Breast epithelium (tissue), 4 donors: ENCODE measurements around the gene ITIH5. TPM values are rescaled to one million over a fixed set of nuclear protein-coding genes. Genes with fewer than 3 reads are reported as not detected.

Source experiments
- DNase-seq, 2 donors: peaks; one replicate each; pipeline ENCODE4 v3.0.0-alpha.2; 2019; ENCODE audit warnings: low spot score in 2 of 2
- H3K27ac ChIP-seq, 2 donors: fragments of 200-600 bp; sonication (generic) in 1 of 2; one replicate each; pipeline ENCODE4 v1.5.1; 2016 to 2019; ENCODE audit warnings: mild to moderate bottlenecking in 1 of 2
- H3K27me3 ChIP-seq, 2 donors: fragments of 200-600 bp; sonication (generic) in 1 of 2; one replicate each; pipeline versions ENCODE4 v1.5.1 to v1.6.0; 2017 to 2019; ENCODE audit warnings: control low read depth in 1 of 2, mild to moderate bottlenecking in 1 of 2
- H3K36me3 ChIP-seq: fragments of 200-600 bp; one replicate; pipeline ENCODE4 v1.5.1; 2019
- H3K4me1 ChIP-seq, 2 donors: fragments of 200-600 bp; sonication (generic); one replicate each; pipeline ENCODE4 v1.5.1; 2016 to 2019; ENCODE audit warnings: control low read depth in 1 of 2
- H3K4me3 ChIP-seq, 3 donors: fragments of 200-600 bp; sonication (generic); 1 replicate in 2 of 3; 2 replicates in 1 of 3; pipeline ENCODE4 v1.5.1; 2016 to 2019; ENCODE audit warnings: mild to moderate bottlenecking in 3 of 3, moderate library complexity in 2 of 3
- H3K9me3 ChIP-seq, 2 donors: fragments of 200-600 bp; sonication (generic) in 1 of 2; one replicate each; pipeline ENCODE4 v1.5.1; 2016 to 2019; ENCODE audit warnings: control low read depth in 1 of 2
- POLR2A ChIP-seq: fragments of 450-650 bp; IDR thresholded peaks from one replicate; pipeline ENCODE4 v1.6.1; 2016; ENCODE audit warnings: antibody characterized with exemption, mild to moderate bottlenecking, moderate library complexity
- POLR2AphosphoS5 ChIP-seq, 3 donors: sonication (generic); formaldehyde crosslinking; IDR thresholded peaks; one replicate each; pipeline ENCODE4 v1.6.1; 2017; ENCODE audit warnings: antibody characterized with exemption in 3 of 3
- intact Hi-C: fragments of 100-400 bp; cut with DNase I; formaldehyde crosslinking; loops from one replicate; pipeline ENCODE4 v1.15.1; 2023; ENCODE audit warnings: low total_unique reads
- total RNA-seq, 3 donors: library from RNA; depleted of rRNA; stranded (reverse); fragments of >200 nt; gene quantifications; one replicate each; pipeline ENCODE4 v1.1.0, GENCODE V29; 2016
- TF ChIP-seq, protein P1 (sequence below), 3 donors: fragments of 450-650 bp; IDR thresholded peaks; one replicate each; pipeline ENCODE4 v1.5.1; 2016 to 2017; ENCODE audit warnings: antibody characterized with exemption in 3 of 3, mild to moderate bottlenecking in 3 of 3, moderate library complexity in 3 of 3

The ITIH5 gene
- total RNA-seq, 3 donors from 2014 or later, result 18.7 to 407 (median 54.1) TPM

- DNase-seq, result no peak
- Histone ChIP-seq H3K4me1 (no peaks in the 10 kb centered on the region), H3K4me3 (no peak overlapping the region), H3K27me3 (peaks cover 0 to 7% of the 10 kb centered on the region in 2 donors), H3K9me3 (no peaks in the 10 kb centered on the region), H3K27ac (no peak overlapping the region), H3K36me3 (no peaks in the 10 kb centered on the region)
- TF ChIP-seq, protein P1, sequence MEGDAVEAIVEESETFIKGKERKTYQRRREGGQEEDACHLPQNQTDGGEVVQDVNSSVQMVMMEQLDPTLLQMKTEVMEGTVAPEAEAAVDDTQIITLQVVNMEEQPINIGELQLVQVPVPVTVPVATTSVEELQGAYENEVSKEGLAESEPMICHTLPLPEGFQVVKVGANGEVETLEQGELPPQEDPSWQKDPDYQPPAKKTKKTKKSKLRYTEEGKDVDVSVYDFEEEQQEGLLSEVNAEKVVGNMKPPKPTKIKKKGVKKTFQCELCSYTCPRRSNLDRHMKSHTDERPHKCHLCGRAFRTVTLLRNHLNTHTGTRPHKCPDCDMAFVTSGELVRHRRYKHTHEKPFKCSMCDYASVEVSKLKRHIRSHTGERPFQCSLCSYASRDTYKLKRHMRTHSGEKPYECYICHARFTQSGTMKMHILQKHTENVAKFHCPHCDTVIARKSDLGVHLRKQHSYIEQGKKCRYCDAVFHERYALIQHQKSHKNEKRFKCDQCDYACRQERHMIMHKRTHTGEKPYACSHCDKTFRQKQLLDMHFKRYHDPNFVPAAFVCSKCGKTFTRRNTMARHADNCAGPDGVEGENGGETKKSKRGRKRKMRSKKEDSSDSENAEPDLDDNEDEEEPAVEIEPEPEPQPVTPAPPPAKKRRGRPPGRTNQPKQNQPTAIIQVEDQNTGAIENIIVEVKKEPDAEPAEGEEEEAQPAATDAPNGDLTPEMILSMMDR (IDR thresholded peaks at IDR 0.05), result no peak
- TF ChIP-seq POLR2A (no peak), POLR2AphosphoS5 (IDR thresholded peaks at IDR 0.05) (no peak)
- intact Hi-C loops, result loop anchor here (5.0 kb wide), 1 partner anchor 160 kb away; no protein-coding TSS in a partner anchor
These were observed 139.3 kb downstream of the ITIH5 start for GRCh38 chr10:7527468-7527867.

- intact Hi-C loops, result loop anchor here (5.0 kb wide), 1 partner anchor 161 kb away; no protein-coding TSS in a partner anchor
- Histone ChIP-seq H3K27ac (no peak overlapping the region), H3K4me1 (no peaks in the 10 kb centered on the region), H3K4me3 (no peak overlapping the region), H3K27me3 (peaks cover 0 to 7% of the 10 kb centered on the region in 2 donors), H3K36me3 (no peaks in the 10 kb centered on the region), H3K9me3 (no peaks in the 10 kb centered on the region)
- TF ChIP-seq, protein P1 (IDR thresholded peaks at IDR 0.05), result no peak
- no peak for TF ChIP-seq POLR2AphosphoS5 (IDR thresholded peaks at IDR 0.05)
- TF ChIP-seq POLR2A, result no peak
- DNase-seq, result no peak
These were observed 140.8 kb downstream of the ITIH5 start for GRCh38 chr10:7526017-7526400.

DNA sequence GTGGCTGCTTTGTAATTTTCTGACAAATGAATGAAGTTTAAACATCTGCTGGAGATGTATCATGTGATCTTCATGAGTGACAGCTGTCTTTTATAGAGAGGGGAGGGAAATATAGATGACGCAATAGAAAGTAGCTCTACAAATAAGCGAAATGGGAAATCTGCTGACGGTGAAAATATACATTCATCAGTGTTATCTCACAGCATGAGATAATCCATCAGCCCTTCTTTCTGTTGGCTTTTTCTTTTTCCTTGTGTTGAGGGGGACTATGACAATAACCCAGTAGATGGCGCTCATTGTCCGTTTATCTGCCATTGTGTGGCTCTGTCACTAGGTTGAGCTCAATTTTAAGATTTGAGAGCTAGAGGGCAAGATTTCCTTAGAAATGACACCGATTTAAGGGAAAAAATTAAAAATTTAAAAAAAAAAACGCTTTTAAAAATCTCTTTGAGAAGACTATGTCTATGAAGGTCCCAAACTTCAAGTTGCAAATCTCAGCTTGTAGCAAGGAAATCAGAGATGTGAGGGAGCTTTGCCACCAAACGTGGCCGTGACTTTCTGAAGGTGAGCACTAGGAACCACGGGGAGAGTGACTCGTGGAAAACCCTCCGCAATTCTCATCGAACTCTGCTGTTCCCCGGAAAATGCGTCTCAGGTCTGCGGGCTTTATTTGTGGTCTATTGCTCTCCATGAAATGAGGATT lies 141.3 kb downstream of the ITIH5 start:
- intact Hi-C loops, result loop anchor here (5.0 kb wide), 1 partner anchor 162 kb away; no protein-coding TSS in a partner anchor
- DNase-seq, result peak in 1 of 2 donors; percentile 35

DNA sequence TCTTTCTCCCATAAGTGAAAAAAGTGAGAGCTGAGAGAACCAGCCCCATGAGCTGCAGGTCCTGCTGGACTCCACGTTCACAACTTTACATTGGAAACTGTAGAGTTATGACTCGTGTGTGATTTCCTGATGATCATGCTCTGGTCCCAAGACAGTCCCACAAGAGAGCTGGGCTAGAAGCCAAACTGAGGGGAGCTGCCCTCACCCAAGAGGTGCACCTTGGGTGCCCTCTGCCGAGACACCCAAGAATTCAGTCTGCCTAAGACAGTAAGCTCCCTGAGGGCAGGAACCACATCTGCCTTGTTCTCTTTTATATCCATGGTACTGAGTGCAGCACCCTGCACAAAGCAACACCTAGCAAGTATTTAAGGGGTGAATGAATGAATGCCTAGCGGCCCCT lies 143.1 kb downstream of the ITIH5 start:
- peaks cover 0 to 7% of the 10 kb centered on the region in 2 donors for H3K27me3 ChIP-seq
- DNase-seq, result no peak
- H3K9me3 ChIP-seq, result no peaks in the 10 kb centered on the region
- no peaks in the 10 kb centered on the region for H3K4me1 ChIP-seq
- intact Hi-C loops, result no loop called here
- no peak overlapping the region for H3K4me3 ChIP-seq
- H3K36me3 ChIP-seq, result no peaks in the 10 kb centered on the region
- no peak overlapping the region for H3K27ac ChIP-seq
- TF ChIP-seq POLR2AphosphoS5 (IDR thresholded peaks at IDR 0.05) (no peak), POLR2A (no peak)
- TF ChIP-seq, protein P1 (IDR thresholded peaks at IDR 0.05), result no peak

More for the DNA sequence above, 141.3 kb downstream of the ITIH5 start:
- H3K4me1 ChIP-seq, result no peaks in the 10 kb centered on the region
- H3K4me3 ChIP-seq, result no peak overlapping the region
- H3K27me3 ChIP-seq, result peaks cover 0 to 7% of the 10 kb centered on the region in 2 donors
- TF ChIP-seq, protein P1 (IDR thresholded peaks at IDR 0.05), result peak; percentile 26 to 82 (median 82)
- TF ChIP-seq POLR2AphosphoS5 (IDR thresholded peaks at IDR 0.05), result no peak
- no peaks in the 10 kb centered on the region for H3K9me3 ChIP-seq
- H3K36me3 ChIP-seq, result no peaks in the 10 kb centered on the region
- H3K27ac ChIP-seq, result no peak overlapping the region
